Astrocyte (in vitro differentiated cells and primary cell): ENCODE results near the gene GLYATL2. TPM values are rescaled to one million over a fixed set of nuclear protein-coding genes. Genes with fewer than 3 reads are reported as not detected.

Source experiments
- DNase-seq: peaks from one replicate; pipeline ENCODE4 v3.0.0-alpha.2; 2010; ENCODE audit warnings: low read depth
- FAIRE-seq: peaks from 2 replicates; lab custom pipeline; 2011; peaks lifted over from hg19 to GRCh38; lab: Jason Lieb, UNC
- H2AFZ ChIP-seq: 2 replicates; pipeline ENCODE4 v1.6.0; 2012; ENCODE audit warnings: low read depth, low read length, inconsistent platforms
- H3K27ac ChIP-seq: 2 replicates; pipeline ENCODE4 v1.5.1; 2011; ENCODE audit warnings: low read depth, low read length, inconsistent platforms
- H3K27me3 ChIP-seq: 2 replicates; pipeline ENCODE4 v1.6.0; 2011; ENCODE audit warnings: low read length, inconsistent platforms; ENCODE audit not compliant: insufficient read depth
- H3K36me3 ChIP-seq: 2 replicates; pipeline ENCODE4 v1.5.1; 2011; ENCODE audit warnings: low read length, inconsistent platforms; ENCODE audit not compliant: insufficient read depth
- H3K4me1 ChIP-seq: 2 replicates; pipeline ENCODE4 v1.5.1; 2011; ENCODE audit warnings: low read length, inconsistent platforms; ENCODE audit not compliant: insufficient read depth
- H3K4me2 ChIP-seq: 2 replicates; pipeline ENCODE4 v1.6.0; 2012; ENCODE audit warnings: low read length, inconsistent platforms
- H3K4me3 ChIP-seq: 2 replicates; pipeline ENCODE4 v1.5.1; 2011; ENCODE audit warnings: low read depth, mild to moderate bottlenecking, low read length, inconsistent platforms; ENCODE audit not compliant: insufficient read depth
- H3K79me2 ChIP-seq: 2 replicates; pipeline ENCODE4 v1.6.0; 2012; ENCODE audit warnings: mild to moderate bottlenecking, low read length, inconsistent platforms; ENCODE audit not compliant: insufficient read depth
- H3K9ac ChIP-seq: 2 replicates; pipeline ENCODE4 v1.6.0; 2012; ENCODE audit warnings: mild to moderate bottlenecking, low read length, inconsistent platforms
- H3K9me3 ChIP-seq: 2 replicates; pipeline ENCODE4 v1.5.1; 2012; ENCODE audit warnings: low read depth, mild to moderate bottlenecking, low read length, inconsistent platforms; ENCODE audit not compliant: insufficient read depth
- H4K20me1 ChIP-seq: 2 replicates; pipeline ENCODE4 v1.6.0; 2012; ENCODE audit warnings: low read length, inconsistent platforms; ENCODE audit not compliant: insufficient read depth
- H3K27ac Mint-ChIP-seq: one replicate; pipeline ENCODE4 v1.8.0; 2021; ENCODE audit warnings: mild to moderate bottlenecking, mixed read lengths; ENCODE audit not compliant: unreplicated experiment
- H3K27me3 Mint-ChIP-seq: one replicate; pipeline ENCODE4 v1.8.0; 2021; ENCODE audit warnings: low read depth, mixed read lengths; ENCODE audit not compliant: unreplicated experiment
- H3K36me3 Mint-ChIP-seq: one replicate; pipeline ENCODE4 v1.8.0; 2021; ENCODE audit warnings: low read depth, mixed read lengths; ENCODE audit not compliant: unreplicated experiment
- H3K4me1 Mint-ChIP-seq: one replicate; pipeline ENCODE4 v1.8.0; 2021; ENCODE audit warnings: low read depth, mixed read lengths; ENCODE audit not compliant: unreplicated experiment
- H3K4me3 Mint-ChIP-seq: one replicate; pipeline ENCODE4 v1.8.0; 2021; ENCODE audit warnings: mild to moderate bottlenecking, moderate library complexity, mixed read lengths; ENCODE audit not compliant: unreplicated experiment
- H3K9me3 Mint-ChIP-seq: one replicate; pipeline ENCODE4 v1.8.0; 2021; ENCODE audit warnings: mild to moderate bottlenecking, mixed read lengths; ENCODE audit not compliant: unreplicated experiment
- EZH2 ChIP-seq: IDR thresholded peaks from 2 replicates; pipeline ENCODE4 v1.6.1; 2012; ENCODE audit warnings: mild to moderate bottlenecking, low read length, inconsistent platforms; ENCODE audit not compliant: insufficient read depth
- total RNA-seq: library from RNA; stranded (reverse); gene quantifications from 2 replicates; pipeline ENCODE4 v1.2.1, GENCODE V29; 2021
- TF ChIP-seq, protein P1 (sequence below): IDR thresholded peaks from 2 replicates; pipeline ENCODE4 v1.5.1; 2011; ENCODE audit warnings: low read depth, mild to moderate bottlenecking, inconsistent platforms, low read length, moderate library complexity; ENCODE audit not compliant: insufficient read depth

GLYATL2 gene
- total RNA-seq, 1 donor from 2014 or later, result not detected

DNA sequence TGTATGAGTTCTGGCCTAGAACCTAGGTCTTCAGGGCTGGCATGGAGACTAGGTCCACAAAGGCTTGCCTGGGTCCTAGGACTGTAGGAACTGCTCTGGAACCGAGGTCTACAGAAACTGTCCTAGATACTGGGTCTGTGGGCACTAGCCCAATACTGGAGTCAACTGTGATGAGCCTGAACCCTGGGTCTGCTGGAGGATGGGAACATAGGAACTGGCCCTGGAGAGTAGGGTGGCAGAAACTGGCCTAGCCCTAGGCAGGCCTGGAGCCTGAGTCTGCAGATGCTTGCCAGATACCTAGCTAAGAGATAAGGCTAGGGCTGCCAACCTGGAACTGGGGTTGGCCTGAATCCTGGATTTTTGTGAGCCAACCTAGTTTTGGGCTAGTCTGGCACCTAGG, 19.2 kb upstream of the GLYATL2 start:
- Mint-ChIP-seq H3K36me3 (no peaks in the 10 kb centered on the region), H3K27ac (no peak overlapping the region), H3K27me3 (no peaks in the 10 kb centered on the region), H3K4me1 (no peaks in the 10 kb centered on the region), H3K4me3 (no peak overlapping the region), H3K9me3 (peaks cover 9% of the 10 kb centered on the region)
- no peak for DNase-seq
- Histone ChIP-seq H3K4me1 (no peaks in the 10 kb centered on the region), H3K36me3 (no peaks in the 10 kb centered on the region), H3K79me2 (no peaks in the 10 kb centered on the region), H3K9me3 (no peaks in the 10 kb centered on the region), H3K27me3 (no peaks in the 10 kb centered on the region), H3K4me2 (no peak overlapping the region), H3K9ac (no peak overlapping the region), H4K20me1 (no peaks in the 10 kb centered on the region), H2AFZ (no peak overlapping the region), H3K27ac (no peak overlapping the region), H3K4me3 (no peak overlapping the region)
- TF ChIP-seq, protein P1, sequence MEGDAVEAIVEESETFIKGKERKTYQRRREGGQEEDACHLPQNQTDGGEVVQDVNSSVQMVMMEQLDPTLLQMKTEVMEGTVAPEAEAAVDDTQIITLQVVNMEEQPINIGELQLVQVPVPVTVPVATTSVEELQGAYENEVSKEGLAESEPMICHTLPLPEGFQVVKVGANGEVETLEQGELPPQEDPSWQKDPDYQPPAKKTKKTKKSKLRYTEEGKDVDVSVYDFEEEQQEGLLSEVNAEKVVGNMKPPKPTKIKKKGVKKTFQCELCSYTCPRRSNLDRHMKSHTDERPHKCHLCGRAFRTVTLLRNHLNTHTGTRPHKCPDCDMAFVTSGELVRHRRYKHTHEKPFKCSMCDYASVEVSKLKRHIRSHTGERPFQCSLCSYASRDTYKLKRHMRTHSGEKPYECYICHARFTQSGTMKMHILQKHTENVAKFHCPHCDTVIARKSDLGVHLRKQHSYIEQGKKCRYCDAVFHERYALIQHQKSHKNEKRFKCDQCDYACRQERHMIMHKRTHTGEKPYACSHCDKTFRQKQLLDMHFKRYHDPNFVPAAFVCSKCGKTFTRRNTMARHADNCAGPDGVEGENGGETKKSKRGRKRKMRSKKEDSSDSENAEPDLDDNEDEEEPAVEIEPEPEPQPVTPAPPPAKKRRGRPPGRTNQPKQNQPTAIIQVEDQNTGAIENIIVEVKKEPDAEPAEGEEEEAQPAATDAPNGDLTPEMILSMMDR, result no peak
- FAIRE-seq, result no peak

DNA sequence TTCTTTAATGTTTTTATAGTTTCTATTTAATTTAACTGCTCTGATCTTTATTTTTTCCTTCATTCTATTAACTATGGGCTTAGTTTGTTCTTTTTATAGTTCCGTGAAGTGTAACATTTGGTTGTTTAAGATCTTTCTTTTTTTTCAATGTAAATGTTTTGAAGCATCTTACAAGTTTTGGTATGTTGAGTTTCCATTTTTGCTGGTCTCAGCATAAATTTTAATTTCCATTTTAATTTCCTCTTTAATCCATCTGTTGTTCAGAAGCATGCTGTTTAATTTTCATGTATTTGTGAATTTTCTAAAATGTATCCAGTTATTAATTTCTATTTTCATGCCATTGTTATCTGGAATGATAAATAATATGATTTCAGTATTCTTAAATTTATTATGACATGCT, 17.0 kb upstream of the GLYATL2 start:
- no peaks in the 10 kb centered on the region for H3K4me1 Mint-ChIP-seq
- H3K9me3 ChIP-seq, result no peaks in the 10 kb centered on the region
- no peak overlapping the region for H3K27ac Mint-ChIP-seq
- H3K9me3 Mint-ChIP-seq, result peaks cover 9% of the 10 kb centered on the region
- no peaks in the 10 kb centered on the region for H4K20me1 ChIP-seq
- no peaks in the 10 kb centered on the region for H3K4me1 ChIP-seq
- FAIRE-seq, result no peak
- H3K4me3 ChIP-seq, result no peak overlapping the region
- no peak for DNase-seq
- no peaks in the 10 kb centered on the region for H3K36me3 Mint-ChIP-seq
- H3K4me2 ChIP-seq, result no peak overlapping the region
- H3K27me3 Mint-ChIP-seq, result no peaks in the 10 kb centered on the region
- no peak for TF ChIP-seq EZH2
- TF ChIP-seq, protein P1, result no peak
- H3K27me3 ChIP-seq, result no peaks in the 10 kb centered on the region
- H3K79me2 ChIP-seq, result no peaks in the 10 kb centered on the region
- no peak overlapping the region for H3K9ac ChIP-seq
- H3K27ac ChIP-seq, result no peak overlapping the region
- H3K4me3 Mint-ChIP-seq, result no peak overlapping the region
- no peak overlapping the region for H2AFZ ChIP-seq
- H3K36me3 ChIP-seq, result no peaks in the 10 kb centered on the region

DNA sequence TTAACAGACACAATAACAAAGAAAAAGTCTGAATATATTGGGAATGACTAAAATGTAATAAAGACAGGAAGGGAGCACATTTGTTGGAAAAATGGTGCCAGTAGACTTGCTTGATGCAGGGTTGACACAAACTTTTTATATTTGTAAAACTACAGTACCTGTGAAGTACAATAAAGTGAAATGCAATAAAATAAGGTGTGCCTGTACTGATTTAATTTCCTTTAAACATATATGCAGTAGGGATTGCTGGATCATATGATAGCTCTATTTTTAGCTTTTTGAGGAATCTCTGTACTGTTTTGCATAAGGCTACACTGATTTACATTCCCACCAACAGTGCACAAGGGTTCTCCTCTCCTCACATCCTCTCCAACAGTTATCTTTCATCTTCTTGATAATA, 12.3 kb upstream of the GLYATL2 start:
- H3K4me1 ChIP-seq, result no peaks in the 10 kb centered on the region
- no peak overlapping the region for H3K27ac ChIP-seq
- no peak overlapping the region for H2AFZ ChIP-seq
- no peaks in the 10 kb centered on the region for H3K79me2 ChIP-seq
- H3K4me3 ChIP-seq, result no peak overlapping the region
- H3K9me3 ChIP-seq, result no peaks in the 10 kb centered on the region
- Mint-ChIP-seq H3K27ac (no peak overlapping the region), H3K36me3 (no peaks in the 10 kb centered on the region), H3K4me1 (no peaks in the 10 kb centered on the region), H3K4me3 (no peak overlapping the region), H3K27me3 (no peaks in the 10 kb centered on the region), H3K9me3 (no peaks in the 10 kb centered on the region)
- H4K20me1 ChIP-seq, result no peaks in the 10 kb centered on the region
- H3K9ac ChIP-seq, result no peak overlapping the region
- no peaks in the 10 kb centered on the region for H3K27me3 ChIP-seq
- no peak overlapping the region for H3K4me2 ChIP-seq
- FAIRE-seq, result no peak
- TF ChIP-seq EZH2, result no peak
- TF ChIP-seq, protein P1, result no peak
- no peaks in the 10 kb centered on the region for H3K36me3 ChIP-seq
- DNase-seq, result no peak
